Gastroesophageal sphincter (tissue), 3 donors: ENCODE results near the gene DNAJC21.

ENCODE experiments used
- EP300 ChIP-seq: sonication (generic); formaldehyde crosslinking; IDR thresholded peaks from one replicate; pipeline ENCODE4 v1.6.1; 2017; ENCODE audit warnings: antibody characterized with exemption, mild to moderate bottlenecking
- POLR2AphosphoS5 ChIP-seq: sonication (generic); formaldehyde crosslinking; IDR thresholded peaks from one replicate; pipeline ENCODE4 v1.6.1; 2017; ENCODE audit warnings: antibody characterized with exemption
- TF ChIP-seq, protein P1 (sequence below), 4 experiments: fragments of 200-600 bp in 2 of 4; fragments of 450-650 bp in 2 of 4; sonication (generic) in 1 of 4; IDR thresholded peaks; one replicate each; pipeline ENCODE4 v1.5.1; 2017 to 2019; ENCODE audit warnings: antibody characterized with exemption in 4 of 4, mild to moderate bottlenecking in 2 of 4, moderate library complexity in 2 of 4

DNA sequence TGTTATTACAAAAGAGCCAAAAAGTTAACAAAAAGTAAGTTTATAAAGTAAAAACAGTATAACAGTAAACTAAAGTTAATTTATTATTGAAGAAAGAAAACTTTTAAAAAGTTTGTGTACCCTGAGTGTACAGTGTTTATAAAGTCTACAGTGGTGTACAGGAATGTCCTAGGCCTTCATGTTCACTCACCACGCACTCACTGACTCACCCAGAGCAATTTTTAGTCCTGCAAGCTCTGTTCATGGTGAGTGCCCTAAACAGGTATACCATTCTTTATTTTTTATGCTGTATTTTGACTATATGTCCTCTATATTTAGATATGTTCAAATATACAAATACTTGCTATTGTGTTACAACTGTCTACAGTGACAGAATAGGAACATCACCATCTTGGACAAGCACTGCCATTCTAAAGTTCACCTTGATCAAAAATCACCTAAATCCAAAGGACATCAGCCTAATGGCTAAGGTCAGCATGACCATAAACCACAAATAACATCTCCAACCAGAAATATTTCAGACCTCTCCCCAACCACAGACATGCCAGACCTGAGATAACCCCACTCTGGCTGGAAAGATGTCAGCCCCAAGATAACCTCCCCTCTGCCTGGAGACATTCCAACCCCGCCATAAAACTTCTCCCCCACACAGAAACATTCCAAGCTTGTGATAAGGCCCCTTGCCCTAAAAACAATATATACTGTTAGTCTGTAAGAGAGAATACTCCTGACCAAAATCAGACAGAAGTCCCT is 62.3 kb downstream of the DNAJC21 start:
- TF ChIP-seq, protein P1, sequence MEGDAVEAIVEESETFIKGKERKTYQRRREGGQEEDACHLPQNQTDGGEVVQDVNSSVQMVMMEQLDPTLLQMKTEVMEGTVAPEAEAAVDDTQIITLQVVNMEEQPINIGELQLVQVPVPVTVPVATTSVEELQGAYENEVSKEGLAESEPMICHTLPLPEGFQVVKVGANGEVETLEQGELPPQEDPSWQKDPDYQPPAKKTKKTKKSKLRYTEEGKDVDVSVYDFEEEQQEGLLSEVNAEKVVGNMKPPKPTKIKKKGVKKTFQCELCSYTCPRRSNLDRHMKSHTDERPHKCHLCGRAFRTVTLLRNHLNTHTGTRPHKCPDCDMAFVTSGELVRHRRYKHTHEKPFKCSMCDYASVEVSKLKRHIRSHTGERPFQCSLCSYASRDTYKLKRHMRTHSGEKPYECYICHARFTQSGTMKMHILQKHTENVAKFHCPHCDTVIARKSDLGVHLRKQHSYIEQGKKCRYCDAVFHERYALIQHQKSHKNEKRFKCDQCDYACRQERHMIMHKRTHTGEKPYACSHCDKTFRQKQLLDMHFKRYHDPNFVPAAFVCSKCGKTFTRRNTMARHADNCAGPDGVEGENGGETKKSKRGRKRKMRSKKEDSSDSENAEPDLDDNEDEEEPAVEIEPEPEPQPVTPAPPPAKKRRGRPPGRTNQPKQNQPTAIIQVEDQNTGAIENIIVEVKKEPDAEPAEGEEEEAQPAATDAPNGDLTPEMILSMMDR (IDR thresholded peaks at IDR 0.05) = no peak
- TF ChIP-seq POLR2AphosphoS5 (no peak), EP300 (no peak)
